ENCODE results near the gene ADCK1. TPM values are rescaled to one million over a fixed set of nuclear protein-coding genes. Genes with fewer than 3 reads are reported as not detected.
"Not testable (repeated sequence)": the region's sequence is repeated elsewhere in the genome, so short reads cannot be mapped to it uniquely, and the experiment has no call there.

ADCK1 gene
- polyA plus RNA-seq, 3 donors: 3.7 to 33.0 (median 5.4) TPM

DNA sequence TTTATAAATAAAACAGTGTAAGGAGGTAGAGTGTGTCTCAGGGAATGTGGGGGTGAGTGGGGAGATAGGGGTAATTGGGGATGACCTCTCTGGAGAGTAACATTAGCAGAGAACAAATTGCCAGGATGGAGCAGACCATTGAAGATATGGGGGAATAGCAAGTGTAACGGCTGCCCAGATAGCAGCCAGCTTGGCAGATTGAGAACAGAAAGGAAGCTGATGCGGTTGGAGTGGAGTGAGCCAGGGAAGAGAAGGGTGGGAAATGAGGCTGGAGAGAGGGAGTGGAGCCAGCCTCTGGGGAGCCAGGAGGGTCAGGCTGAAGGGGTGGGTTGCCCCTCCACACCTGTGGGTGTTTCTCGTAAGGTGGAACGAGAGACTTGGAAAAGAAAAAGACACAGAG is 5.6 kb upstream of the ADCK1 start:
- Histone ChIP-seq H3K79me2 (ENCODE audit: insufficient read depth, low read length) (no peaks in the 10 kb centered on the region), H3K36me3 (replicated peaks in 1 of 2; ENCODE audit: control insufficient read depth in 1 of 2, insufficient read depth in 2 of 2, low read length in 2 of 2) (no peaks in the 10 kb centered on the region), H3K27me3 (ENCODE audit: control insufficient read depth in 2 of 2, insufficient read depth in 2 of 2, low read length in 2 of 2) (no peaks in the 10 kb centered on the region), H3K4me3 (replicated peaks in 1 of 3; ENCODE audit: low read depth in 2 of 3, low read length in 3 of 3) (no peak overlapping the region), H3K9me3 (replicated peaks in 1 of 2; ENCODE audit: control insufficient read depth in 1 of 2, insufficient read depth in 1 of 2, low read length in 2 of 2) (no peaks in the 10 kb centered on the region), H2AFZ (ENCODE audit: insufficient read depth, low read depth, low read length, poor library complexity, severe bottlenecking) (no peak overlapping the region), H3K4me2 (replicated peaks; ENCODE audit: extremely low read depth, low read length, poor library complexity, severe bottlenecking) (no peak overlapping the region), H3K27ac (ENCODE audit: low read depth in 1 of 2, low read length in 2 of 2) (no peak overlapping the region), H4K20me1 (ENCODE audit: insufficient read depth, low read length) (no peaks in the 10 kb centered on the region), H3K9ac (ENCODE audit: insufficient read depth, low read length, poor library complexity, severe bottlenecking) (no peak overlapping the region), H3K4me1 (ENCODE audit: control insufficient read depth in 1 of 2, insufficient read depth in 2 of 2, low read length in 2 of 2) (no peaks in the 10 kb centered on the region)
- no peak for DNase-seq
- 86% methylated on average over 4 of the region's 4 CpGs for WGBS (ENCODE audit: insufficient coverage)
- TF ChIP-seq, protein P1, sequence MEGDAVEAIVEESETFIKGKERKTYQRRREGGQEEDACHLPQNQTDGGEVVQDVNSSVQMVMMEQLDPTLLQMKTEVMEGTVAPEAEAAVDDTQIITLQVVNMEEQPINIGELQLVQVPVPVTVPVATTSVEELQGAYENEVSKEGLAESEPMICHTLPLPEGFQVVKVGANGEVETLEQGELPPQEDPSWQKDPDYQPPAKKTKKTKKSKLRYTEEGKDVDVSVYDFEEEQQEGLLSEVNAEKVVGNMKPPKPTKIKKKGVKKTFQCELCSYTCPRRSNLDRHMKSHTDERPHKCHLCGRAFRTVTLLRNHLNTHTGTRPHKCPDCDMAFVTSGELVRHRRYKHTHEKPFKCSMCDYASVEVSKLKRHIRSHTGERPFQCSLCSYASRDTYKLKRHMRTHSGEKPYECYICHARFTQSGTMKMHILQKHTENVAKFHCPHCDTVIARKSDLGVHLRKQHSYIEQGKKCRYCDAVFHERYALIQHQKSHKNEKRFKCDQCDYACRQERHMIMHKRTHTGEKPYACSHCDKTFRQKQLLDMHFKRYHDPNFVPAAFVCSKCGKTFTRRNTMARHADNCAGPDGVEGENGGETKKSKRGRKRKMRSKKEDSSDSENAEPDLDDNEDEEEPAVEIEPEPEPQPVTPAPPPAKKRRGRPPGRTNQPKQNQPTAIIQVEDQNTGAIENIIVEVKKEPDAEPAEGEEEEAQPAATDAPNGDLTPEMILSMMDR (IDR thresholded peaks at IDR 0.05): no peak
- Mint-ChIP-seq H3K4me1 (peaks cover under 1% of the 10 kb centered on the region), H3K27ac (no peak overlapping the region), H3K36me3 (no peaks in the 10 kb centered on the region), H3K4me3 (no peak overlapping the region), H3K9me3 (peaks cover 0 to 2% (median 0%) of the 10 kb centered on the region in 7 donors), H3K27me3 (ENCODE audit: low read depth in 3 of 3) (peaks cover 10 to 14% (median 13%) of the 10 kb centered on the region in 3 donors)
- intact Hi-C loops (cut with micrococcal nuclease): no loop called here

DNA sequence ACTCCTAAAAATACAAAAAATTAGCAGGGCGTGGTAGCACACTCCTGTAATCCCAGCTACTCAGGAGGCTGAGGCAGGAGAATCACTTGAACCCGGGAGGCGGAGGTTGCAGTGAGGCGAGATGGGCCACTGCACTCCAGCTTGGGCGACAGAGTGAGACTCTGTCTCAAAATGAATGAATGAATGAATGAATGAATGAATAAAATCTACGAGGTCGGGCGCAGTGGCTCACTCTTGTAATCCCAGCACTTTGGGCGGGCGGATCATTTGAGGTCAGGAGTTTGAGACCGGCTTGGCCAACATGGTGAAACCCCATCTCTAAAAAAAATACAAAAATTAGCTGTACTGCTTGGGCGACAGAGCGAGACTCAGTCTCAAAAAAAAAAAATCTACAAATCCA is 453 bp upstream of the ADCK1 start:
- H3K36me3 Mint-ChIP-seq; intact Hi-C loops (cut with micrococcal nuclease): not testable (repeated sequence)

More for the DNA sequence above, 453 bp upstream of the ADCK1 start:
- H3K9me3 ChIP-seq (replicated peaks in 1 of 2; ENCODE audit: control insufficient read depth in 1 of 2, insufficient read depth in 1 of 2, low read length in 2 of 2); H3K9me3 Mint-ChIP-seq; H4K20me1 ChIP-seq (ENCODE audit: insufficient read depth, low read length); DNase-seq; H3K79me2 ChIP-seq (ENCODE audit: insufficient read depth, low read length); H3K27me3 Mint-ChIP-seq (ENCODE audit: low read depth in 3 of 3); H3K27me3 ChIP-seq (ENCODE audit: control insufficient read depth in 2 of 2, insufficient read depth in 2 of 2, low read length in 2 of 2); H3K36me3 ChIP-seq (replicated peaks in 1 of 2; ENCODE audit: control insufficient read depth in 1 of 2, insufficient read depth in 2 of 2, low read length in 2 of 2): not testable (repeated sequence)
- peaks cover 11% of the 10 kb centered on the region for H3K4me1 Mint-ChIP-seq
- peak overlapping the region in 6 of 7 donors; percentile 68 to 94 (median 82) for H3K27ac Mint-ChIP-seq
- WGBS (ENCODE audit: insufficient coverage): 89% methylated on average over 7 of the region's 13 CpGs
- Histone ChIP-seq H3K27ac (ENCODE audit: low read depth in 1 of 2, low read length in 2 of 2) (peak overlapping the region; percentile 1 to 86), H3K9ac (ENCODE audit: insufficient read depth, low read length, poor library complexity, severe bottlenecking) (peak overlapping the region; percentile 82), H3K4me1 (ENCODE audit: control insufficient read depth in 1 of 2, insufficient read depth in 2 of 2, low read length in 2 of 2) (peaks cover 9 to 11% of the 10 kb centered on the region in 2 donors), H3K4me2 (replicated peaks; ENCODE audit: extremely low read depth, low read length, poor library complexity, severe bottlenecking) (peak overlapping the region; percentile 73), H3K4me3 (replicated peaks in 1 of 3; ENCODE audit: low read depth in 2 of 3, low read length in 3 of 3) (peak overlapping the region; percentile 57 to 81 (median 60)), H2AFZ (ENCODE audit: insufficient read depth, low read depth, low read length, poor library complexity, severe bottlenecking) (peak overlapping the region; percentile 85)
- peak overlapping the region; percentile 84 to 93 for H3K4me3 Mint-ChIP-seq
